ENCODE data around the gene PCP4L1. TPM values are rescaled to one million over a fixed set of nuclear protein-coding genes. Genes with fewer than 3 reads are reported as not detected.
"Not testable (repeated sequence)": the region's sequence is repeated elsewhere in the genome, so short reads cannot be mapped to it uniquely, and the experiment has no call there.

The PCP4L1 gene
- total RNA-seq, 1 donor = not detected

GRCh38 chr1:161238039-161238473 is 20.5 kb upstream of the PCP4L1 start, which contains the start of gene NR1I3:
TSS of gene NR1I3 (minus strand) at chr1:161238203. CDS start at chr1:161236565, 1,638 bp downstream.
- H2AFZ ChIP-seq (ENCODE audit: low read length) = peak within 1 kb of the TSS; percentile 25
- DNase-seq (ENCODE audit: insufficient read length, low spot score, missing footprints) = peak; percentile 86
- TF ChIP-seq CTCF (IDR thresholded peaks at IDR 0.05; ENCODE audit: extremely low read depth, low read depth, low read length) = no peak

GRCh38 chr1:161241682-161242081 is 16.9 kb upstream of the PCP4L1 start:
- Histone ChIP-seq H4K20me1 (ENCODE audit: insufficient read depth, low read length) (no peaks in the 10 kb centered on the region), H3K4me2 (ENCODE audit: insufficient read depth, low read length) (no peak overlapping the region), H3K27me3 (ENCODE audit: insufficient read depth, low read length) (peaks cover 3% of the 10 kb centered on the region), H3K27ac (ENCODE audit: low read depth, low read length) (no peak overlapping the region), H3K4me1 (ENCODE audit: insufficient read depth, low read length) (no peaks in the 10 kb centered on the region), H3K4me3 (ENCODE audit: insufficient read depth, low read length) (no peak overlapping the region), H2AFZ (ENCODE audit: low read length) (no peak overlapping the region), H3K36me3 (ENCODE audit: insufficient read depth, low read length) (no peaks in the 10 kb centered on the region), H3K9me3 (ENCODE audit: low read depth, low read length) (no peaks in the 10 kb centered on the region), H3K79me2 (ENCODE audit: insufficient read depth, low read length) (no peaks in the 10 kb centered on the region)
- no peak for TF ChIP-seq CTCF (IDR thresholded peaks at IDR 0.05; ENCODE audit: extremely low read depth, low read depth, low read length)
- no peak for DNase-seq (ENCODE audit: insufficient read length, low spot score, missing footprints)

More at GRCh38 chr1:161238039-161238473, 20.5 kb upstream of the PCP4L1 start, which contains the start of gene NR1I3:
- H3K4me3 ChIP-seq (ENCODE audit: insufficient read depth, low read length) = no peak within 1 kb of the TSS
- no peaks in the 10 kb centered on the region for H3K9me3 ChIP-seq (ENCODE audit: low read depth, low read length)
- peaks cover 3% of the 10 kb centered on the region for H3K27me3 ChIP-seq (ENCODE audit: insufficient read depth, low read length)
- H4K20me1 ChIP-seq (ENCODE audit: insufficient read depth, low read length) = no peaks in the 10 kb centered on the region
- H3K4me2 ChIP-seq (ENCODE audit: insufficient read depth, low read length) = no peak within 1 kb of the TSS
- no peaks in the 10 kb centered on the region for H3K36me3 ChIP-seq (ENCODE audit: insufficient read depth, low read length)
- H3K4me1 ChIP-seq (ENCODE audit: insufficient read depth, low read length) = no peaks in the 10 kb centered on the region
- no peak within 1 kb of the TSS for H3K27ac ChIP-seq (ENCODE audit: low read depth, low read length)
- no peaks in the 10 kb centered on the region for H3K79me2 ChIP-seq (ENCODE audit: insufficient read depth, low read length)

GRCh38 chr1:161242313-161242712 is 16.2 kb upstream of the PCP4L1 start:
- DNase-seq (ENCODE audit: insufficient read length, low spot score, missing footprints) = peak; percentile 77
- no peak overlapping the region for H3K27ac ChIP-seq (ENCODE audit: low read depth, low read length)
- TF ChIP-seq CTCF (IDR thresholded peaks at IDR 0.05; ENCODE audit: extremely low read depth, low read depth, low read length) = no peak

GRCh38 chr1:161244888-161245287 is 13.7 kb upstream of the PCP4L1 start:
- Histone ChIP-seq H3K4me3 (ENCODE audit: insufficient read depth, low read length) (no peak overlapping the region), H3K4me2 (ENCODE audit: insufficient read depth, low read length) (no peak overlapping the region), H4K20me1 (ENCODE audit: insufficient read depth, low read length) (no peaks in the 10 kb centered on the region), H3K27ac (ENCODE audit: low read depth, low read length) (no peak overlapping the region), H3K79me2 (ENCODE audit: insufficient read depth, low read length) (no peaks in the 10 kb centered on the region), H3K36me3 (ENCODE audit: insufficient read depth, low read length) (no peaks in the 10 kb centered on the region), H3K9me3 (ENCODE audit: low read depth, low read length) (no peaks in the 10 kb centered on the region), H3K4me1 (ENCODE audit: insufficient read depth, low read length) (no peaks in the 10 kb centered on the region), H2AFZ (ENCODE audit: low read length) (no peak overlapping the region), H3K27me3 (ENCODE audit: insufficient read depth, low read length) (peaks cover 3% of the 10 kb centered on the region)
- TF ChIP-seq CTCF (IDR thresholded peaks at IDR 0.05; ENCODE audit: extremely low read depth, low read depth, low read length) = no peak
- DNase-seq (ENCODE audit: insufficient read length, low spot score, missing footprints) = no peak

More at GRCh38 chr1:161242313-161242712, 16.2 kb upstream of the PCP4L1 start:
- no peak overlapping the region for H3K4me2 ChIP-seq (ENCODE audit: insufficient read depth, low read length)
- H4K20me1 ChIP-seq (ENCODE audit: insufficient read depth, low read length) = no peaks in the 10 kb centered on the region
- no peaks in the 10 kb centered on the region for H3K36me3 ChIP-seq (ENCODE audit: insufficient read depth, low read length)
- H3K4me1 ChIP-seq (ENCODE audit: insufficient read depth, low read length) = no peaks in the 10 kb centered on the region
- peaks cover 3% of the 10 kb centered on the region for H3K27me3 ChIP-seq (ENCODE audit: insufficient read depth, low read length)
- no peak overlapping the region for H2AFZ ChIP-seq (ENCODE audit: low read length)
- no peaks in the 10 kb centered on the region for H3K79me2 ChIP-seq (ENCODE audit: insufficient read depth, low read length)
- H3K4me3 ChIP-seq (ENCODE audit: insufficient read depth, low read length) = no peak overlapping the region
- no peaks in the 10 kb centered on the region for H3K9me3 ChIP-seq (ENCODE audit: low read depth, low read length)

GRCh38 chr1:161250100-161250499 is 8.4 kb upstream of the PCP4L1 start:
- H3K79me2 ChIP-seq (ENCODE audit: insufficient read depth, low read length); H3K9me3 ChIP-seq (ENCODE audit: low read depth, low read length); H4K20me1 ChIP-seq (ENCODE audit: insufficient read depth, low read length); H3K4me1 ChIP-seq (ENCODE audit: insufficient read depth, low read length); H3K27ac ChIP-seq (ENCODE audit: low read depth, low read length); H3K36me3 ChIP-seq (ENCODE audit: insufficient read depth, low read length); H3K4me3 ChIP-seq (ENCODE audit: insufficient read depth, low read length); DNase-seq (ENCODE audit: insufficient read length, low spot score, missing footprints); H3K4me2 ChIP-seq (ENCODE audit: insufficient read depth, low read length); H3K27me3 ChIP-seq (ENCODE audit: insufficient read depth, low read length); H2AFZ ChIP-seq (ENCODE audit: low read length): not testable (repeated sequence)

Measured in osteoblast (primary cell).